Mucosa of descending colon (tissue), 3 donors: Measurements from ENCODE around the gene MAPKAPK3. TPM values are rescaled to one million over a fixed set of nuclear protein-coding genes. Genes with fewer than 3 reads are reported as not detected.

Experiments used
- ATAC-seq: fragments of 200-7000 bp; cut with Tn5 transposase; one replicate; pipeline ENCODE4 v1.9.1; 2020; ENCODE audit warnings: mild to moderate bottlenecking, moderate library complexity
- DNase-seq, 3 donors: peaks; one replicate each; pipeline ENCODE4 v3.0.0-alpha.2; 2020
- H3K36me3 ChIP-seq: fragments of 200-600 bp; one replicate; pipeline ENCODE4 v1.8.0; 2021; ENCODE audit warnings: low read depth, mild to moderate bottlenecking
- H3K4me1 ChIP-seq: fragments of 200-600 bp; one replicate; pipeline ENCODE4 v1.8.0; 2021; ENCODE audit warnings: low read depth, mild to moderate bottlenecking
- H3K4me3 ChIP-seq: fragments of 200-600 bp; one replicate; pipeline ENCODE4 v1.8.0; 2021; ENCODE audit warnings: mild to moderate bottlenecking
- H3K9me3 ChIP-seq: fragments of 200-600 bp; one replicate; pipeline ENCODE4 v1.8.0; 2021; ENCODE audit warnings: mild to moderate bottlenecking
- intact Hi-C, 2 donors: fragments of 100-400 bp; cut with DNase I in 1 of 2; cut with micrococcal nuclease in 1 of 2; formaldehyde crosslinking; loops; one replicate each; pipeline versions ENCODE4 v1.11.0 to v1.11.1; 2022; cut with DNase I, micrococcal nuclease
- total RNA-seq, 3 donors: library from RNA; stranded (reverse); fragmentation: NEBNext Ultra II Directional in 2 of 3; extraction: Animal tissue kit (Norgen Biotek cat#: 25700) in 2 of 3; gene quantifications; one replicate each; pipeline versions ENCODE4 v1.2.1 to v1.2.4, GENCODE V29; 2021 to 2023
- TF ChIP-seq, protein P1 (sequence below): fragments of 200-600 bp; IDR thresholded peaks from one replicate; pipeline ENCODE4 v1.8.0; 2022; ENCODE audit warnings: antibody characterized with exemption, mild to moderate bottlenecking
- donor health status: DM: no; HTN: no; CAD: no; lungs with moderate emphysema.
- donor health status: DM: no; HTN: no; CAD: no.
- donor health status: DM: no; HTN: yes; CAD: no.

Gene MAPKAPK3
- total RNA-seq, 3 donors from 2014 or later = 21.5 to 33.5 (median 25.5) TPM

DNA sequence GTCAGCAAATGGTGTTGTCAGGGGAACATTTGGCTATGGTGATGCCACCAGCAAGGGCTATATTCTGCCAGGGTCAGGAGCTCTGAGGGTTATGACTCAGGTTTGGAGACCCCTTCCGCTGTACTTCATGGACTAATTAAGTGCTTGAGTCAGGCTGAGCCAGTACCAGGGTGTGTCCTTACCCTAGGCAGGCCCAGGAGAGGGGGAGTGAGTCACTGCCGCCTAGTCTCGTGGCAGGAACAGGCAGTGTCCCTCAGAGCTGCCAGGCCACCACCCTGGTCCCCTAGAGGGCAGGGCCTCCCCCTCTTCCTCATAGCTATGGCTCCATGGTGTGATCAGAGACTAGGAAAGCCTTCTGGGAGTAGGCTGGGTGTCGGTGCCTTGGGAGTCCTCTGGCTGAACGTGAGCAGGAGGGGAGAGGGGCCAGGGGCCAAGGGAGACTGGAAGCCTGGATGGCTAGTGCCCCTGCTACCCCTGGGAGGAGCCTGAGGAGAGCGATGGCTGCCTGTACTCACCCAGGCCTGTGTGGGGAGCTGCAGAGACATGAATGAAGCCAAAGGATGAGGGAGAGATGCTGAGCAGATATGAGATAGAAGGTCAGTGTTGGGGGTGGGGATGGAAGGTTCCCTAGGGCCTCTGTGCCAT is 10.6 kb downstream of the MAPKAPK3 start:
- peaks cover 20% of the 10 kb centered on the region for H3K4me1 ChIP-seq
- TF ChIP-seq, protein P1, sequence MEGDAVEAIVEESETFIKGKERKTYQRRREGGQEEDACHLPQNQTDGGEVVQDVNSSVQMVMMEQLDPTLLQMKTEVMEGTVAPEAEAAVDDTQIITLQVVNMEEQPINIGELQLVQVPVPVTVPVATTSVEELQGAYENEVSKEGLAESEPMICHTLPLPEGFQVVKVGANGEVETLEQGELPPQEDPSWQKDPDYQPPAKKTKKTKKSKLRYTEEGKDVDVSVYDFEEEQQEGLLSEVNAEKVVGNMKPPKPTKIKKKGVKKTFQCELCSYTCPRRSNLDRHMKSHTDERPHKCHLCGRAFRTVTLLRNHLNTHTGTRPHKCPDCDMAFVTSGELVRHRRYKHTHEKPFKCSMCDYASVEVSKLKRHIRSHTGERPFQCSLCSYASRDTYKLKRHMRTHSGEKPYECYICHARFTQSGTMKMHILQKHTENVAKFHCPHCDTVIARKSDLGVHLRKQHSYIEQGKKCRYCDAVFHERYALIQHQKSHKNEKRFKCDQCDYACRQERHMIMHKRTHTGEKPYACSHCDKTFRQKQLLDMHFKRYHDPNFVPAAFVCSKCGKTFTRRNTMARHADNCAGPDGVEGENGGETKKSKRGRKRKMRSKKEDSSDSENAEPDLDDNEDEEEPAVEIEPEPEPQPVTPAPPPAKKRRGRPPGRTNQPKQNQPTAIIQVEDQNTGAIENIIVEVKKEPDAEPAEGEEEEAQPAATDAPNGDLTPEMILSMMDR = no peak
- intact Hi-C loops = no loop called here
- H3K36me3 ChIP-seq = no peaks in the 10 kb centered on the region
- DNase-seq = no peak
- peak; percentile 71 for ATAC-seq
- no peaks in the 10 kb centered on the region for H3K9me3 ChIP-seq
- no peak overlapping the region for H3K4me3 ChIP-seq

DNA sequence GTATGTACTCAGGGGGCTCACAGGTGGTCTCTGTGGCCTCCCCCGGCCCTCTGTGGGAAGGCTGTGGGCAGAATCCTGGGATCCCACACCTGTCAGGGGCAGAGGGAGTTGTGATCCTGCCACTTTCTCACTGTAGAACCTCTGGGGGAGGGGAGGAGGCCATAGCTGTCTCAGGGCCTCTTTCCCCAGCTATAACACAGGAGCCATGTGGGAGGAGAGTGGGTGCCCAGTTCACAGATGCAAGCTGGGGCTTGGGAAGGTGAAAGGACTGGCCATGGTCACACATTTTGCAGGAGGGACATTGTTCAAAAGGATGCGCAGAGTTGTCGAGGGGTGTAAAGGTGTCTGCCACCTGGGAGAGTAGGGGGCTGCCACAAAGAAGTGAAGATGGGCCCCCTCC is 11.7 kb downstream of the MAPKAPK3 start:
- DNase-seq = no peak
- intact Hi-C loops = no loop called here
- no peaks in the 10 kb centered on the region for H3K9me3 ChIP-seq

DNA sequence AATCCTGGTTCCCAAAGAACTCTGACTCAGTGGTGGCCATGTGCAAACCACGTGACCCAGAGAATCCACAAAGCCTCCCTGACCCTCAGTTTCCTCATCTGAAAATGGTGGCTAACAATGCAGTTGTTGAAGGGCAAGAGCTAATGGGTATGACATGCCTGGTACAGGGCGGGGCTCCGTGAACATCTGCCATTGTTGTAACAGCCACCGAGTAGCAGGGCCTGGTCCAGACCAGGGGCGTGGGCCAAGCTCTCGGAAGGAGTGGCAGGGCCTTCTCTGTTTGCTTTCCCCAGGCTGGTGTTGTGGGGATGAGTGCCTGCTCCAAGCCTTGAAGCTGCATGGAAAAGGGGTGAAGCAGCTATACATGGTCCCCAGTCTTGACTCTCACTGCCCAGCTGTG is 13.4 kb downstream of the MAPKAPK3 start:
- peak; percentile 67 for ATAC-seq
- H3K36me3 ChIP-seq = no peaks in the 10 kb centered on the region
- H3K4me1 ChIP-seq = peaks cover 4% of the 10 kb centered on the region
- intact Hi-C loops = no loop called here
- no peaks in the 10 kb centered on the region for H3K9me3 ChIP-seq
- TF ChIP-seq, protein P1 = no peak
- no peak overlapping the region for H3K4me3 ChIP-seq
- peak in 1 of 3 donors; percentile 42 for DNase-seq

More for the DNA sequence above, 11.7 kb downstream of the MAPKAPK3 start:
- H3K4me3 ChIP-seq = no peak overlapping the region
- TF ChIP-seq, protein P1 = no peak
- H3K4me1 ChIP-seq = peaks cover 19% of the 10 kb centered on the region
- ATAC-seq = no peak
- no peaks in the 10 kb centered on the region for H3K36me3 ChIP-seq

DNA sequence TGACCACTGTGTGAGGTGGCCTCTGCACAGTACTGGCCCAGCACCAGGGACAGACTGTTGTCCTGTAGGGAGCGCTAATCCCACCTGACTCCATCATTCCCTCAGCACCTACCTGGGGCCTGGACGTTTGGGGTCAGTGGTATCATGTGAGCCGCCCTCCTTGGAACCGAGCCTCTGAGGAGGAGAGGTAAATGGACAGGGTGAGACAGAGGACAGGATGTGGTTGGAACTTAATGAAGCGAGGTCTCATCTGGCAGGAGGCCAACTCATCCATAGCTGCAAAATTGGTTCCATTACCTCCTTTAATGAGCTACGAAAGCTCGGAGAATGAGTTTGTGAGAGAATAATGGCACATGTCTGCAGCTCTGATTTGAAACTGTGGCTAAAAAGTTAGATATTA is 13.9 kb downstream of the MAPKAPK3 start:
- intact Hi-C loops = no loop called here
- H3K36me3 ChIP-seq = no peaks in the 10 kb centered on the region
- DNase-seq (no peak), ATAC-seq (no peak)
- no peak overlapping the region for H3K4me3 ChIP-seq
- H3K9me3 ChIP-seq = no peaks in the 10 kb centered on the region
- H3K4me1 ChIP-seq = peaks cover 4% of the 10 kb centered on the region
- TF ChIP-seq, protein P1 = no peak

DNA sequence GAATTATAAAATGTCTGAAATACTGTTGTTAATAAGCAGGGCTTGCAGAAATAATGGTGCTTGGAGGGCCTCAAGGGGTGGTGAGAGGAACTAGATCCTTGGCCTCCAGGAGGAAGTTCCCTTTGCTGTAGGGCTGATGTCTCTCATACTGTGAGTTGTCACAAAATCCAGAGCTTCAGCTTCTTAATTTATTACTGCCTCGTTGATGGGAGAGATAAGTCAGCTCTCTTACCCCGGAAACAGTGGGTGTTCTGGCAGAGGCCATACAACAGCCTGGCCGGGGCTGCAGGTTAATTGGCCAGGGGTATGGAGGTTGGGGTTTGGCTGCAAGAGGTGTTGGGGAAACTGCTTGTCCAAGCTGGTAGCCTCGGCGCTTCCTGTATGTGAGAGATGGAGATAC is 15.5 kb downstream of the MAPKAPK3 start:
- H3K4me3 ChIP-seq = no peak overlapping the region
- H3K9me3 ChIP-seq = no peaks in the 10 kb centered on the region
- no peaks in the 10 kb centered on the region for H3K36me3 ChIP-seq
- TF ChIP-seq, protein P1 = no peak
- H3K4me1 ChIP-seq = peaks cover 17% of the 10 kb centered on the region
- DNase-seq = no peak
- intact Hi-C loops = no loop called here
- no peak for ATAC-seq
